GM23338 (cell line): ENCODE data around the gene OSCAR. TPM values are rescaled to one million over a fixed set of nuclear protein-coding genes. Genes with fewer than 3 reads are reported as not detected.

Experiments
- ATAC-seq: fragments of 200-7000 bp; cut with Tn5 transposase; 3 replicates; pipeline ENCODE4 v1.9.1; 2020
- DNase-seq: peaks from one replicate; pipeline ENCODE4 v3.0.0-alpha.2; 2015; ENCODE audit warnings: low spot score
- H2AFZ ChIP-seq: fragments of 200-600 bp; sonication (generic); 2 replicates; pipeline ENCODE4 v1.8.0; 2016; ENCODE audit warnings: antibody characterized with exemption, mild to moderate bottlenecking, moderate library complexity
- H3F3A ChIP-seq: fragments of 200-600 bp; sonication (generic); replicated peaks from 2 replicates; pipeline ENCODE4 v1.8.0; 2017; ENCODE audit warnings: antibody characterized with exemption, mixed run types, low read depth
- H3K27ac ChIP-seq: fragments of 200-600 bp; sonication (generic); 2 replicates; pipeline ENCODE4 v1.6.1; 2016; ENCODE audit warnings: low read depth
- H3K27me3 ChIP-seq: fragments of 200-600 bp; sonication (generic); 2 replicates; pipeline ENCODE4 v1.8.0; 2016; ENCODE audit warnings: mild to moderate bottlenecking, mixed run types, moderate library complexity; ENCODE audit not compliant: insufficient read depth
- H3K36me3 ChIP-seq: fragments of 200-600 bp; sonication (generic); 2 replicates; pipeline ENCODE4 v1.8.0; 2016; ENCODE audit warnings: mild to moderate bottlenecking; ENCODE audit not compliant: insufficient read depth
- H3K4me1 ChIP-seq: fragments of 200-600 bp; sonication (generic); 2 replicates; pipeline ENCODE4 v1.8.0; 2016; ENCODE audit warnings: mild to moderate bottlenecking, moderate library complexity; ENCODE audit not compliant: insufficient read depth
- H3K4me2 ChIP-seq: fragments of 200-600 bp; sonication (generic); 2 replicates; pipeline ENCODE4 v1.7.1; 2017; ENCODE audit warnings: mixed run types
- H3K4me3 ChIP-seq: fragments of 200-600 bp; sonication (generic); 2 replicates; pipeline ENCODE4 v1.6.1; 2016; ENCODE audit warnings: mixed run types
- H3K79me2 ChIP-seq: fragments of 200-600 bp; sonication (generic); replicated peaks from 2 replicates; pipeline ENCODE4 v1.8.0; 2017; ENCODE audit warnings: mild to moderate bottlenecking; ENCODE audit not compliant: insufficient read depth
- H3K9me2 ChIP-seq: fragments of 200-600 bp; sonication (generic); 2 replicates; pipeline ENCODE4 v1.8.0; 2017; ENCODE audit not compliant: insufficient read depth
- H4K20me1 ChIP-seq: fragments of 200-600 bp; sonication (generic); replicated peaks from 2 replicates; pipeline ENCODE4 v1.8.0; 2017; ENCODE audit warnings: mild to moderate bottlenecking; ENCODE audit not compliant: insufficient read depth
- H3K27ac Mint-ChIP-seq: 2 replicates; pipeline ENCODE4 v1.8.0; 2020; ENCODE audit warnings: inconsistent platforms, mild to moderate bottlenecking, moderate library complexity, mixed read lengths
- H3K27me3 Mint-ChIP-seq: 3 replicates; pipeline ENCODE4 v1.8.0; 2022; ENCODE audit warnings: low read depth, mild to moderate bottlenecking, moderate library complexity, mixed read lengths, inconsistent platforms; ENCODE audit not compliant: insufficient read depth, poor library complexity
- H3K36me3 Mint-ChIP-seq: 3 replicates; pipeline ENCODE4 v1.8.0; 2021; ENCODE audit warnings: low read depth, mild to moderate bottlenecking, inconsistent platforms, moderate library complexity, mixed read lengths
- H3K4me1 Mint-ChIP-seq: 3 replicates; pipeline ENCODE4 v1.8.0; 2020; ENCODE audit warnings: mild to moderate bottlenecking, inconsistent platforms, mixed read lengths
- H3K4me3 Mint-ChIP-seq: 3 replicates; pipeline ENCODE4 v1.8.0; 2021; ENCODE audit warnings: moderate library complexity, mild to moderate bottlenecking, inconsistent platforms, mixed read lengths
- H3K9me3 Mint-ChIP-seq: 3 replicates; pipeline ENCODE4 v1.8.0; 2020; ENCODE audit warnings: moderate library complexity, mild to moderate bottlenecking, inconsistent platforms, mixed read lengths
- CREB1 ChIP-seq: fragments of 250-450 bp; sonication (Bioruptor Pico); IDR thresholded peaks from 2 replicates; pipeline ENCODE4 v1.5.0; 2020; ENCODE audit warnings: low read depth, mild to moderate bottlenecking, moderate library complexity
- EZH2 ChIP-seq: fragments of 200-600 bp; sonication (generic); IDR thresholded peaks from one replicate; pipeline ENCODE4 v1.8.0; 2017; ENCODE audit warnings: antibody characterized with exemption, mild to moderate bottlenecking, low read depth; ENCODE audit not compliant: unreplicated experiment
- EZH2phosphoT487 ChIP-seq: fragments of 200-600 bp; sonication (generic); IDR thresholded peaks from one replicate; pipeline ENCODE4 v1.8.1; 2018; ENCODE audit warnings: antibody characterized with exemption; ENCODE audit not compliant: unreplicated experiment
- JUNB ChIP-seq: IDR thresholded peaks from one replicate; pipeline ENCODE4 v1.6.1; 2016; ENCODE audit warnings: antibody characterized with exemption; ENCODE audit not compliant: unreplicated experiment
- NANOG ChIP-seq: IDR thresholded peaks from 2 replicates; pipeline ENCODE4 v1.6.1; 2016; ENCODE audit warnings: antibody characterized with exemption, borderline replicate concordance
- POLR2AphosphoS5 ChIP-seq: IDR thresholded peaks from 2 replicates; pipeline ENCODE4 v1.6.1; 2016; ENCODE audit warnings: antibody characterized with exemption, low read depth
- STAT1 ChIP-seq: IDR thresholded peaks from one replicate; pipeline ENCODE4 v1.6.1; 2016; ENCODE audit warnings: antibody characterized with exemption; ENCODE audit not compliant: unreplicated experiment
- ZNF114 ChIP-seq: fragments of 250-450 bp; sonication (Bioruptor Pico); IDR thresholded peaks from 2 replicates; pipeline ENCODE4 v1.5.0; 2020; ENCODE audit warnings: mild to moderate bottlenecking, moderate library complexity
- ZNF331 ChIP-seq: fragments of 250-450 bp; sonication (Bioruptor Pico); IDR thresholded peaks from 2 replicates; pipeline ENCODE4 v1.5.0; 2020; ENCODE audit warnings: low read depth, mild to moderate bottlenecking, moderate library complexity
- polyA plus RNA-seq: library from polyadenylated mRNA; unstranded; fragments of >200 nt; fragmentation: Nextera tagmentation; extraction: Ambion mirVana; gene quantifications from 2 replicates; pipeline ENCODE4 v1.2.1, GENCODE V29; 2016
- total RNA-seq: library from RNA; depleted of rRNA; stranded (reverse); fragments of >200 nt; shearing (Covaris generic); gene quantifications from 2 replicates; pipeline ENCODE4 v1.2.3, GENCODE V29; 2014
- TF ChIP-seq, protein P1 (sequence below): IDR thresholded peaks from one replicate; pipeline ENCODE4 v1.6.1; 2018; ENCODE audit warnings: antibody characterized with exemption; ENCODE audit not compliant: unreplicated experiment
- TF ChIP-seq, protein P2 (sequence below): fragments of 250-450 bp; sonication (Bioruptor Pico); IDR thresholded peaks from 2 replicates; pipeline ENCODE4 v1.5.0; 2020; ENCODE audit warnings: mild to moderate bottlenecking, moderate library complexity
- TF ChIP-seq, protein P3 (sequence below), 2 experiments: fragments of 200-600 bp in 1 of 2; sonication (generic) in 1 of 2; conservative IDR thresholded peaks; 2 replicates each; pipeline versions ENCODE4 v1.5.1 to v1.6.1; 2016 to 2017; ENCODE audit warnings: antibody characterized with exemption in 2 of 2, low read depth in 2 of 2, mild to moderate bottlenecking in 2 of 2, moderate library complexity in 1 of 2
- TF ChIP-seq, protein P4 (sequence below): IDR thresholded peaks from 2 replicates; pipeline ENCODE4 v1.6.1; 2016; ENCODE audit warnings: antibody characterized with exemption

OSCAR gene
- total and polyA plus RNA-seq, 2 experiments from 2014 or later = 0.31 to 1.6 TPM

DNA sequence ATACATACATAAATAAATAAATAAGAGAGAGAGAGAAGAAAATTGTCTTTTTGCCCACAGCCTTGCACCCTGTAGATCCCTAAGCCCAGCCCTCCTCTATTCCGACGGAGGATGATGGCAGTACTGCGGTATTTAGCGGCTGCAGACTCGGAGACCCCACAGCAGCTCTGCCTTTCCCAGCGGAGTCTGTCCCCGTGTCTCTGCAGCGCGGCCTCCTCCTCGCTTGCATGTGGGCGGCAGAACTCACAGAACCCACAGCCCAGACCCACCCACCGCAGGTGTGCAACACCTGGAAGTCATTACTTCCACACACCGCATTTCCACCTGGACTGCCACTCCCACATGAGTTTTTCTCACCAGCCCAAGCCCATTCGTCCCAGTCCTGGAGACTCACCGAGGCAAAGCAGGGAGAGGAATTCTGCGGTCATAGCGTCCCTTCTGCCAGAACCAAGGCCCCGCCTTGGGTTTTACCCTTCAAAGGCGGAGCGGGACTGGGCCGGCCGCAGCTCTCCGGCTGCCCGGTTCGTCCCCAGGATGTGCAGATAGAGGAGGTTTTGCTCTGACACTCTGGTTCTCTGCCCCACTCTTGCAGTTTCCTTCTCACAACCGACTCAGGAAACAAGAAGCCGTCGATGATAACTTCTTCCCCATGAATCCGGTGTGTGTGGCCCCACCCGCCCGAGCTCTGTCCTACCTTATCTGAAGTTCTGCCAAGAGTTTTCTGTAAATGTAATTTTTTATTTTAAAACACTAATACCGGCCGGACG lies 37.1 kb downstream of the OSCAR start, which contains the start of gene VSTM1:
TSS of gene VSTM1 (minus strand) at position 548 of the 767 bp plus-strand sequence. CDS start at position 428, 120 bp downstream.
- no peaks in the 10 kb centered on the region for H4K20me1 ChIP-seq
- H3K9me2 ChIP-seq = no peaks in the 10 kb centered on the region
- no peaks in the 10 kb centered on the region for H3K27me3 ChIP-seq
- no peaks in the 10 kb centered on the region for H3K36me3 ChIP-seq
- no peak within 1 kb of the TSS; the same call in 2 of the 3 replicates for H3K4me3 Mint-ChIP-seq
- no peak within 1 kb of the TSS for H3K27ac ChIP-seq
- H3K36me3 Mint-ChIP-seq = no peaks in the 10 kb centered on the region
- DNase-seq = no peak
- H3K9me3 Mint-ChIP-seq = no peaks in the 10 kb centered on the region; the same call in 2 of the 3 replicates
- ATAC-seq = peak; percentile 51
- peak within 1 kb of the TSS; percentile 83; the same call in 1 of the 2 replicates for H2AFZ ChIP-seq
- no peak within 1 kb of the TSS for H3K4me2 ChIP-seq
- no peak within 1 kb of the TSS for H3K4me3 ChIP-seq
- H3F3A ChIP-seq = no peaks in the 10 kb centered on the region
- H3K27me3 Mint-ChIP-seq = peaks cover 16% of the 10 kb centered on the region
- H3K79me2 ChIP-seq = no peaks in the 10 kb centered on the region
- H3K27ac Mint-ChIP-seq = no peak within 1 kb of the TSS
- TF ChIP-seq, protein P1, sequence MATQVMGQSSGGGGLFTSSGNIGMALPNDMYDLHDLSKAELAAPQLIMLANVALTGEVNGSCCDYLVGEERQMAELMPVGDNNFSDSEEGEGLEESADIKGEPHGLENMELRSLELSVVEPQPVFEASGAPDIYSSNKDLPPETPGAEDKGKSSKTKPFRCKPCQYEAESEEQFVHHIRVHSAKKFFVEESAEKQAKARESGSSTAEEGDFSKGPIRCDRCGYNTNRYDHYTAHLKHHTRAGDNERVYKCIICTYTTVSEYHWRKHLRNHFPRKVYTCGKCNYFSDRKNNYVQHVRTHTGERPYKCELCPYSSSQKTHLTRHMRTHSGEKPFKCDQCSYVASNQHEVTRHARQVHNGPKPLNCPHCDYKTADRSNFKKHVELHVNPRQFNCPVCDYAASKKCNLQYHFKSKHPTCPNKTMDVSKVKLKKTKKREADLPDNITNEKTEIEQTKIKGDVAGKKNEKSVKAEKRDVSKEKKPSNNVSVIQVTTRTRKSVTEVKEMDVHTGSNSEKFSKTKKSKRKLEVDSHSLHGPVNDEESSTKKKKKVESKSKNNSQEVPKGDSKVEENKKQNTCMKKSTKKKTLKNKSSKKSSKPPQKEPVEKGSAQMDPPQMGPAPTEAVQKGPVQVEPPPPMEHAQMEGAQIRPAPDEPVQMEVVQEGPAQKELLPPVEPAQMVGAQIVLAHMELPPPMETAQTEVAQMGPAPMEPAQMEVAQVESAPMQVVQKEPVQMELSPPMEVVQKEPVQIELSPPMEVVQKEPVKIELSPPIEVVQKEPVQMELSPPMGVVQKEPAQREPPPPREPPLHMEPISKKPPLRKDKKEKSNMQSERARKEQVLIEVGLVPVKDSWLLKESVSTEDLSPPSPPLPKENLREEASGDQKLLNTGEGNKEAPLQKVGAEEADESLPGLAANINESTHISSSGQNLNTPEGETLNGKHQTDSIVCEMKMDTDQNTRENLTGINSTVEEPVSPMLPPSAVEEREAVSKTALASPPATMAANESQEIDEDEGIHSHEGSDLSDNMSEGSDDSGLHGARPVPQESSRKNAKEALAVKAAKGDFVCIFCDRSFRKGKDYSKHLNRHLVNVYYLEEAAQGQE = no peak
- TF ChIP-seq JUNB = no peak
- TF ChIP-seq NANOG = no peak
- TF ChIP-seq, protein P2, sequence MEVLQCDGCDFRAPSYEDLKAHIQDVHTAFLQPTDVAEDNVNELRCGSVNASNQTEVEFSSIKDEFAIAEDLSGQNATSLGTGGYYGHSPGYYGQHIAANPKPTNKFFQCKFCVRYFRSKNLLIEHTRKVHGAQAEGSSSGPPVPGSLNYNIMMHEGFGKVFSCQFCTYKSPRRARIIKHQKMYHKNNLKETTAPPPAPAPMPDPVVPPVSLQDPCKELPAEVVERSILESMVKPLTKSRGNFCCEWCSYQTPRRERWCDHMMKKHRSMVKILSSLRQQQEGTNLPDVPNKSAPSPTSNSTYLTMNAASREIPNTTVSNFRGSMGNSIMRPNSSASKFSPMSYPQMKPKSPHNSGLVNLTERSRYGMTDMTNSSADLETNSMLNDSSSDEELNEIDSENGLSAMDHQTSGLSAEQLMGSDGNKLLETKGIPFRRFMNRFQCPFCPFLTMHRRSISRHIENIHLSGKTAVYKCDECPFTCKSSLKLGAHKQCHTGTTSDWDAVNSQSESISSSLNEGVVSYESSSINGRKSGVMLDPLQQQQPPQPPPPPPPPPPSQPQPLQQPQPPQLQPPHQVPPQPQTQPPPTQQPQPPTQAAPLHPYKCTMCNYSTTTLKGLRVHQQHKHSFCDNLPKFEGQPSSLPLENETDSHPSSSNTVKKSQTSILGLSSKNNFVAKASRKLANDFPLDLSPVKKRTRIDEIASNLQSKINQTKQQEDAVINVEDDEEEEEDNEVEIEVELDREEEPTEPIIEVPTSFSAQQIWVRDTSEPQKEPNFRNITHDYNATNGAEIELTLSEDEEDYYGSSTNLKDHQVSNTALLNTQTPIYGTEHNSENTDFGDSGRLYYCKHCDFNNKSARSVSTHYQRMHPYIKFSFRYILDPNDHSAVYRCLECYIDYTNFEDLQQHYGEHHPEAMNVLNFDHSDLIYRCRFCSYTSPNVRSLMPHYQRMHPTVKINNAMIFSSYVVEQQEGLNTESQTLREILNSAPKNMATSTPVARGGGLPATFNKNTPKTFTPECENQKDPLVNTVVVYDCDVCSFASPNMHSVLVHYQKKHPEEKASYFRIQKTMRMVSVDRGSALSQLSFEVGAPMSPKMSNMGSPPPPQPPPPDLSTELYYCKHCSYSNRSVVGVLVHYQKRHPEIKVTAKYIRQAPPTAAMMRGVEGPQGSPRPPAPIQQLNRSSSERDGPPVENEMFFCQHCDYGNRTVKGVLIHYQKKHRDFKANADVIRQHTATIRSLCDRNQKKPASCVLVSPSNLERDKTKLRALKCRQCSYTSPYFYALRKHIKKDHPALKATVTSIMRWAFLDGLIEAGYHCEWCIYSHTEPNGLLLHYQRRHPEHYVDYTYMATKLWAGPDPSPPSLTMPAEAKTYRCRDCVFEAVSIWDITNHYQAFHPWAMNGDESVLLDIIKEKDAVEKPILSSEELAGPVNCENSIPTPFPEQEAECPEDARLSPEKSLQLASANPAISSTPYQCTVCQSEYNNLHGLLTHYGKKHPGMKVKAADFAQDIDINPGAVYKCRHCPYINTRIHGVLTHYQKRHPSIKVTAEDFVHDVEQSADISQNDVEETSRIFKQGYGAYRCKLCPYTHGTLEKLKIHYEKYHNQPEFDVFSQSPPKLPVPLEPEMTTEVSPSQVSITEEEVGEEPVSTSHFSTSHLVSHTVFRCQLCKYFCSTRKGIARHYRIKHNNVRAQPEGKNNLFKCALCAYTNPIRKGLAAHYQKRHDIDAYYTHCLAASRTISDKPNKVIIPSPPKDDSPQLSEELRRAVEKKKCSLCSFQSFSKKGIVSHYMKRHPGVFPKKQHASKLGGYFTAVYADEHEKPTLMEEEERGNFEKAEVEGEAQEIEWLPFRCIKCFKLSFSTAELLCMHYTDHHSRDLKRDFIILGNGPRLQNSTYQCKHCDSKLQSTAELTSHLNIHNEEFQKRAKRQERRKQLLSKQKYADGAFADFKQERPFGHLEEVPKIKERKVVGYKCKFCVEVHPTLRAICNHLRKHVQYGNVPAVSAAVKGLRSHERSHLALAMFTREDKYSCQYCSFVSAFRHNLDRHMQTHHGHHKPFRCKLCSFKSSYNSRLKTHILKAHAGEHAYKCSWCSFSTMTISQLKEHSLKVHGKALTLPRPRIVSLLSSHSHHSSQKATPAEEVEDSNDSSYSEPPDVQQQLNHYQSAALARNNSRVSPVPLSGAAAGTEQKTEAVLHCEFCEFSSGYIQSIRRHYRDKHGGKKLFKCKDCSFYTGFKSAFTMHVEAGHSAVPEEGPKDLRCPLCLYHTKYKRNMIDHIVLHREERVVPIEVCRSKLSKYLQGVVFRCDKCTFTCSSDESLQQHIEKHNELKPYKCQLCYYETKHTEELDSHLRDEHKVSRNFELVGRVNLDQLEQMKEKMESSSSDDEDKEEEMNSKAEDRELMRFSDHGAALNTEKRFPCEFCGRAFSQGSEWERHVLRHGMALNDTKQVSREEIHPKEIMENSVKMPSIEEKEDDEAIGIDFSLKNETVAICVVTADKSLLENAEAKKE (CRISPR knock-in tag) = no peak
- TF ChIP-seq ZNF114 (CRISPR knock-in tag) = no peak
- no peak for TF ChIP-seq ZNF331 (CRISPR knock-in tag)
- TF ChIP-seq STAT1 = no peak
- TF ChIP-seq POLR2AphosphoS5 = no peak
- TF ChIP-seq, protein P3, sequence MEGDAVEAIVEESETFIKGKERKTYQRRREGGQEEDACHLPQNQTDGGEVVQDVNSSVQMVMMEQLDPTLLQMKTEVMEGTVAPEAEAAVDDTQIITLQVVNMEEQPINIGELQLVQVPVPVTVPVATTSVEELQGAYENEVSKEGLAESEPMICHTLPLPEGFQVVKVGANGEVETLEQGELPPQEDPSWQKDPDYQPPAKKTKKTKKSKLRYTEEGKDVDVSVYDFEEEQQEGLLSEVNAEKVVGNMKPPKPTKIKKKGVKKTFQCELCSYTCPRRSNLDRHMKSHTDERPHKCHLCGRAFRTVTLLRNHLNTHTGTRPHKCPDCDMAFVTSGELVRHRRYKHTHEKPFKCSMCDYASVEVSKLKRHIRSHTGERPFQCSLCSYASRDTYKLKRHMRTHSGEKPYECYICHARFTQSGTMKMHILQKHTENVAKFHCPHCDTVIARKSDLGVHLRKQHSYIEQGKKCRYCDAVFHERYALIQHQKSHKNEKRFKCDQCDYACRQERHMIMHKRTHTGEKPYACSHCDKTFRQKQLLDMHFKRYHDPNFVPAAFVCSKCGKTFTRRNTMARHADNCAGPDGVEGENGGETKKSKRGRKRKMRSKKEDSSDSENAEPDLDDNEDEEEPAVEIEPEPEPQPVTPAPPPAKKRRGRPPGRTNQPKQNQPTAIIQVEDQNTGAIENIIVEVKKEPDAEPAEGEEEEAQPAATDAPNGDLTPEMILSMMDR (conservative IDR thresholded peaks at IDR 0.05; ENCODE audit: low read depth in 2 of 2) = no peak
- TF ChIP-seq EZH2phosphoT487 = no peak
- no peak for TF ChIP-seq EZH2
- TF ChIP-seq, protein P4, sequence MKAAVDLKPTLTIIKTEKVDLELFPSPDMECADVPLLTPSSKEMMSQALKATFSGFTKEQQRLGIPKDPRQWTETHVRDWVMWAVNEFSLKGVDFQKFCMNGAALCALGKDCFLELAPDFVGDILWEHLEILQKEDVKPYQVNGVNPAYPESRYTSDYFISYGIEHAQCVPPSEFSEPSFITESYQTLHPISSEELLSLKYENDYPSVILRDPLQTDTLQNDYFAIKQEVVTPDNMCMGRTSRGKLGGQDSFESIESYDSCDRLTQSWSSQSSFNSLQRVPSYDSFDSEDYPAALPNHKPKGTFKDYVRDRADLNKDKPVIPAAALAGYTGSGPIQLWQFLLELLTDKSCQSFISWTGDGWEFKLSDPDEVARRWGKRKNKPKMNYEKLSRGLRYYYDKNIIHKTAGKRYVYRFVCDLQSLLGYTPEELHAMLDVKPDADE = no peak
- no peak for TF ChIP-seq CREB1 (CRISPR knock-in tag)
- H3K4me1 ChIP-seq = no peaks in the 10 kb centered on the region
- H3K4me1 Mint-ChIP-seq = peaks cover 2% of the 10 kb centered on the region; the same call in 1 of the 3 replicates
